ENCODE data around the gene NRXN3. TPM values are rescaled to one million over a fixed set of nuclear protein-coding genes. Genes with fewer than 3 reads are reported as not detected.

Gene NRXN3
- total RNA-seq, 1 experiment from 2014 or later: not detected

GRCh38 chr14:79418649-79419415, 1248.7 kb downstream of the NRXN3 start:
- no peaks in the 10 kb centered on the region for H3K4me1 ChIP-seq (ENCODE audit: control insufficient read depth in 1 of 2, insufficient read depth in 2 of 2, low read length in 2 of 2)
- no peak for TF ChIP-seq RAD21 (IDR thresholded peaks at IDR 0.05; ENCODE audit: low read depth)
- TF ChIP-seq CBX3 (IDR thresholded peaks at IDR 0.05; ENCODE audit: low read depth): no peak
- TF ChIP-seq, protein P1, sequence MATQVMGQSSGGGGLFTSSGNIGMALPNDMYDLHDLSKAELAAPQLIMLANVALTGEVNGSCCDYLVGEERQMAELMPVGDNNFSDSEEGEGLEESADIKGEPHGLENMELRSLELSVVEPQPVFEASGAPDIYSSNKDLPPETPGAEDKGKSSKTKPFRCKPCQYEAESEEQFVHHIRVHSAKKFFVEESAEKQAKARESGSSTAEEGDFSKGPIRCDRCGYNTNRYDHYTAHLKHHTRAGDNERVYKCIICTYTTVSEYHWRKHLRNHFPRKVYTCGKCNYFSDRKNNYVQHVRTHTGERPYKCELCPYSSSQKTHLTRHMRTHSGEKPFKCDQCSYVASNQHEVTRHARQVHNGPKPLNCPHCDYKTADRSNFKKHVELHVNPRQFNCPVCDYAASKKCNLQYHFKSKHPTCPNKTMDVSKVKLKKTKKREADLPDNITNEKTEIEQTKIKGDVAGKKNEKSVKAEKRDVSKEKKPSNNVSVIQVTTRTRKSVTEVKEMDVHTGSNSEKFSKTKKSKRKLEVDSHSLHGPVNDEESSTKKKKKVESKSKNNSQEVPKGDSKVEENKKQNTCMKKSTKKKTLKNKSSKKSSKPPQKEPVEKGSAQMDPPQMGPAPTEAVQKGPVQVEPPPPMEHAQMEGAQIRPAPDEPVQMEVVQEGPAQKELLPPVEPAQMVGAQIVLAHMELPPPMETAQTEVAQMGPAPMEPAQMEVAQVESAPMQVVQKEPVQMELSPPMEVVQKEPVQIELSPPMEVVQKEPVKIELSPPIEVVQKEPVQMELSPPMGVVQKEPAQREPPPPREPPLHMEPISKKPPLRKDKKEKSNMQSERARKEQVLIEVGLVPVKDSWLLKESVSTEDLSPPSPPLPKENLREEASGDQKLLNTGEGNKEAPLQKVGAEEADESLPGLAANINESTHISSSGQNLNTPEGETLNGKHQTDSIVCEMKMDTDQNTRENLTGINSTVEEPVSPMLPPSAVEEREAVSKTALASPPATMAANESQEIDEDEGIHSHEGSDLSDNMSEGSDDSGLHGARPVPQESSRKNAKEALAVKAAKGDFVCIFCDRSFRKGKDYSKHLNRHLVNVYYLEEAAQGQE (IDR thresholded peaks at IDR 0.05; ENCODE audit: low read depth): no peak
- TF ChIP-seq, protein P2, sequence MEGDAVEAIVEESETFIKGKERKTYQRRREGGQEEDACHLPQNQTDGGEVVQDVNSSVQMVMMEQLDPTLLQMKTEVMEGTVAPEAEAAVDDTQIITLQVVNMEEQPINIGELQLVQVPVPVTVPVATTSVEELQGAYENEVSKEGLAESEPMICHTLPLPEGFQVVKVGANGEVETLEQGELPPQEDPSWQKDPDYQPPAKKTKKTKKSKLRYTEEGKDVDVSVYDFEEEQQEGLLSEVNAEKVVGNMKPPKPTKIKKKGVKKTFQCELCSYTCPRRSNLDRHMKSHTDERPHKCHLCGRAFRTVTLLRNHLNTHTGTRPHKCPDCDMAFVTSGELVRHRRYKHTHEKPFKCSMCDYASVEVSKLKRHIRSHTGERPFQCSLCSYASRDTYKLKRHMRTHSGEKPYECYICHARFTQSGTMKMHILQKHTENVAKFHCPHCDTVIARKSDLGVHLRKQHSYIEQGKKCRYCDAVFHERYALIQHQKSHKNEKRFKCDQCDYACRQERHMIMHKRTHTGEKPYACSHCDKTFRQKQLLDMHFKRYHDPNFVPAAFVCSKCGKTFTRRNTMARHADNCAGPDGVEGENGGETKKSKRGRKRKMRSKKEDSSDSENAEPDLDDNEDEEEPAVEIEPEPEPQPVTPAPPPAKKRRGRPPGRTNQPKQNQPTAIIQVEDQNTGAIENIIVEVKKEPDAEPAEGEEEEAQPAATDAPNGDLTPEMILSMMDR (IDR thresholded peaks at IDR 0.05 in 2 of 3, conservative IDR thresholded peaks at IDR 0.05 in 1 of 3; ENCODE audit: borderline replicate concordance in 1 of 3, insufficient read depth in 1 of 3, low read depth in 2 of 3, low read length in 2 of 3): no peak
- ChIA-PET RAD21 (ENCODE audit: low non-redundant PET in 1 of 2, low total read pairs in 2 of 2, uncharacterized antibody in 2 of 2, unreplicated experiment in 2 of 2) (no interaction called here), POLR2A (no interaction called here), CTCF (no interaction called here)
- no peaks in the 10 kb centered on the region for H3K27me3 ChIP-seq (ENCODE audit: insufficient read depth, low read length)
- no peak for ATAC-seq
- intact Hi-C loops (cut with micrococcal nuclease): no loop called here
- no peaks in the 10 kb centered on the region for H3K9me2 ChIP-seq (ENCODE audit: insufficient read depth)
- no peak overlapping the region for H2AFZ ChIP-seq (ENCODE audit: low read depth, low read length, poor library complexity, severe bottlenecking)
- H3K4me2 ChIP-seq (ENCODE audit: low read length): no peak overlapping the region
- no peaks in the 10 kb centered on the region for H4K20me1 ChIP-seq (ENCODE audit: insufficient read depth)
- BruUV-seq (replicated peaks): no TSS peak
- H3K79me2 ChIP-seq (ENCODE audit: insufficient read depth, low read length): no peaks in the 10 kb centered on the region
- no peak overlapping the region for H3K27ac ChIP-seq (ENCODE audit: low read depth, low read length)
- no peak overlapping the region for H3K4me3 ChIP-seq (replicated peaks in 1 of 2; ENCODE audit: low read depth in 1 of 2, low read length in 2 of 2)
- no peak overlapping the region for H3K9ac ChIP-seq (ENCODE audit: low read length)
- H3K9me3 ChIP-seq (ENCODE audit: control insufficient read depth in 1 of 2, insufficient read depth in 1 of 2, low read depth in 1 of 2, low read length in 2 of 2): peaks cover 4 to 5% of the 10 kb centered on the region in 2 experiments; a peak in 2 of 4 replicates
- DNase-seq (ENCODE audit: low read depth, low spot score): no peak
- H3K36me3 ChIP-seq (ENCODE audit: control insufficient read depth in 1 of 2, insufficient read depth in 2 of 2, low read length in 2 of 2): no peaks in the 10 kb centered on the region

Measured in HCT116 (cell line).